Sigmoid colon (tissue), 7 donors: ENCODE data around the gene FAM174C. TPM values are rescaled to one million over a fixed set of nuclear protein-coding genes. Genes with fewer than 3 reads are reported as not detected.
"Not testable (repeated sequence)": the region's sequence is repeated elsewhere in the genome, so short reads cannot be mapped to it uniquely, and the experiment has no call there.

Experiments used
- DNase-seq: peaks from one replicate; pipeline ENCODE4 v3.0.0-alpha.2; 2019
- H3K27ac ChIP-seq, 4 donors: fragments of 200-600 bp; sonication (generic); one replicate each; pipeline ENCODE4 v1.5.1; 2016 to 2019; ENCODE audit warnings: mild to moderate bottlenecking in 1 of 4
- H3K27me3 ChIP-seq, 3 donors: fragments of 200-600 bp; sonication (generic); one replicate each; pipeline ENCODE4 v1.5.1; 2019; ENCODE audit warnings: mild to moderate bottlenecking in 1 of 3
- H3K36me3 ChIP-seq, 4 donors: fragments of 200-600 bp; sonication (generic); one replicate each; pipeline ENCODE4 v1.5.1; 2016 to 2019
- H3K4me1 ChIP-seq, 4 donors: fragments of 200-600 bp; sonication (generic); one replicate each; pipeline ENCODE4 v1.5.1; 2017 to 2019
- H3K4me3 ChIP-seq, 4 donors: fragments of 200-600 bp; sonication (generic); one replicate each; pipeline ENCODE4 v1.5.1; 2017 to 2019; ENCODE audit warnings: mild to moderate bottlenecking in 2 of 4, moderate library complexity in 1 of 4
- H3K9me3 ChIP-seq, 4 donors: fragments of 200-600 bp in 3 of 4; sonication (generic) in 3 of 4; one replicate each; pipeline versions ENCODE4 v1.5.1 to v1.6.1; 2013 to 2019
- EP300 ChIP-seq, 4 donors: sonication (generic); formaldehyde crosslinking; IDR thresholded peaks; one replicate each; pipeline ENCODE4 v1.6.1; 2017; ENCODE audit warnings: antibody characterized with exemption in 4 of 4
- POLR2A ChIP-seq, 2 donors: fragments of 450-650 bp; IDR thresholded peaks; one replicate each; pipeline ENCODE4 v1.6.1; 2016; ENCODE audit warnings: antibody characterized with exemption in 2 of 2, mild to moderate bottlenecking in 2 of 2, moderate library complexity in 2 of 2
- POLR2AphosphoS5 ChIP-seq, 4 donors: sonication (generic); formaldehyde crosslinking; IDR thresholded peaks; one replicate each; pipeline ENCODE4 v1.6.1; 2017; ENCODE audit warnings: antibody characterized with exemption in 4 of 4
- WGBS, 2 donors: extraction: QIAGEN DNeasy Blood & Tissue Kit; methylation state at CpG; one replicate each; pipeline ENCODE4 v1.1.7; 2013; 5-methylcytosine and 5-hydroxymethylcytosine counted together
- intact Hi-C: fragments of 100-400 bp; cut with DNase I; formaldehyde crosslinking; loops from one replicate; pipeline ENCODE4 v1.15.1; 2023
- polyA plus RNA-seq, 3 donors: library from polyadenylated mRNA; stranded (reverse); fragments of 200-250 nt; gene quantifications; one replicate each; pipeline ENCODE4 v1.2.3, GENCODE V29; 2013
- total RNA-seq, 4 donors: library from RNA; depleted of rRNA; stranded (reverse); fragments of >200 nt; gene quantifications; one replicate each; pipeline ENCODE4 v1.1.0, GENCODE V29; 2016
- TF ChIP-seq, protein P1 (sequence below), 4 experiments: fragments of 450-650 bp in 3 of 4; fragments of 200-600 bp in 1 of 4; IDR thresholded peaks; one replicate each; pipeline ENCODE4 v1.5.1; 2016 to 2019; ENCODE audit warnings: antibody characterized with exemption in 4 of 4, mild to moderate bottlenecking in 3 of 4, moderate library complexity in 2 of 4
- donor health status: healthy with polysubstance abuse.
- donor health status: Bipolar disorder and iron deficiency.
- donor health status: healthy.

Gene FAM174C
- total and polyA plus RNA-seq, 7 donors, result 24.7 to 87.8 (median 37.0) TPM

DNA sequence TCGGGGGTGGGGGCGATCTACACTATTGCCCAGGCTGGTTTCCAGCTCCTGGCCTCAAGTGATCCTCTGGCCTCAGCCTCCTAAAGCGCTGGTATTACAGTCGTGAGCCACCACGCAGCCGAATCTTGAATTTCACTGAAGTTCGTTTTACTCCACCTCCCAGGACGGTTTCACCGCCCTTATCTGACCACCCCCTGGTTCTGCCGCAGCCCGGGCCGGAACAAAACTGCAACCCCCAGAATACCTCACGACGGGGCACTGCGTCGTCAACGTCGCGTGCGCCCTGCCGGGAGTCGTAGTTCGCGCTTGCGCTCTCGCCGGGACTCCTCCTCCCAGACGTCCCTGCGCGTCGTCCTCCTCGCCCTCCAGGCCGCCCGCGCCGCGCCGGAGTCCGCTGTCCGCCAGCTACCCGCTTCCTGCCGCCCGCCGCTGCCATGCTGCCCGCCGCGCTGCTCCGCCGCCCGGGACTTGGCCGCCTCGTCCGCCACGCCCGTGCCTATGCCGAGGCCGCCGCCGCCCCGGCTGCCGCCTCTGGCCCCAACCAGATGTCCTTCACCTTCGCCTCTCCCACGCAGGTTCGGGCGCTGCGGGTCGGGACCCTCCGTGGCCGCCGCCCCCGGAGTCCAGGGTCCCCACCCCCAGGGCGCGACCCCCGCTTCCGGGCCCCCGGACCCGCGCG, 33.8 kb upstream of the FAM174C start, which contains the start of gene ATP5F1D:
TSS of gene ATP5F1D (plus strand) at position 335 of the 679 bp plus-strand sequence. CDS start at position 435, 100 bp downstream.
- intact Hi-C loops, result loop anchor here (2.0 to 5.0 kb wide), 4 partner anchors 69 to 317 kb away; partner anchors contain the start of genes RNU6-2, SBNO2 and TMEM259
- Histone ChIP-seq H3K36me3 (no peaks in the 10 kb centered on the region), H3K27ac (peak within 1 kb of the TSS; percentile 93 to 100 (median 98)), H3K9me3 (no peaks in the 10 kb centered on the region), H3K4me1 (peaks cover 0 to 80% (median 77%) of the 10 kb centered on the region in 4 donors), H3K27me3 (peaks cover 6 to 8% (median 7%) of the 10 kb centered on the region in 3 donors), H3K4me3 (peak within 1 kb of the TSS; percentile 70 to 85 (median 79))
- WGBS, 2 donors, result 1% methylated on average over 79 of the region's 79 CpGs
- peak; percentile 98 for DNase-seq
- TF ChIP-seq EP300 (IDR thresholded peaks at IDR 0.05) (peak in 1 of 4 donors; percentile 83), POLR2A (IDR thresholded peaks at IDR 0.05) (peak in 1 of 2 donors; percentile 33), POLR2AphosphoS5 (IDR thresholded peaks at IDR 0.05) (peak; percentile 93 to 95 (median 94))
- TF ChIP-seq, protein P1, sequence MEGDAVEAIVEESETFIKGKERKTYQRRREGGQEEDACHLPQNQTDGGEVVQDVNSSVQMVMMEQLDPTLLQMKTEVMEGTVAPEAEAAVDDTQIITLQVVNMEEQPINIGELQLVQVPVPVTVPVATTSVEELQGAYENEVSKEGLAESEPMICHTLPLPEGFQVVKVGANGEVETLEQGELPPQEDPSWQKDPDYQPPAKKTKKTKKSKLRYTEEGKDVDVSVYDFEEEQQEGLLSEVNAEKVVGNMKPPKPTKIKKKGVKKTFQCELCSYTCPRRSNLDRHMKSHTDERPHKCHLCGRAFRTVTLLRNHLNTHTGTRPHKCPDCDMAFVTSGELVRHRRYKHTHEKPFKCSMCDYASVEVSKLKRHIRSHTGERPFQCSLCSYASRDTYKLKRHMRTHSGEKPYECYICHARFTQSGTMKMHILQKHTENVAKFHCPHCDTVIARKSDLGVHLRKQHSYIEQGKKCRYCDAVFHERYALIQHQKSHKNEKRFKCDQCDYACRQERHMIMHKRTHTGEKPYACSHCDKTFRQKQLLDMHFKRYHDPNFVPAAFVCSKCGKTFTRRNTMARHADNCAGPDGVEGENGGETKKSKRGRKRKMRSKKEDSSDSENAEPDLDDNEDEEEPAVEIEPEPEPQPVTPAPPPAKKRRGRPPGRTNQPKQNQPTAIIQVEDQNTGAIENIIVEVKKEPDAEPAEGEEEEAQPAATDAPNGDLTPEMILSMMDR (IDR thresholded peaks at IDR 0.05), result no peak

DNA sequence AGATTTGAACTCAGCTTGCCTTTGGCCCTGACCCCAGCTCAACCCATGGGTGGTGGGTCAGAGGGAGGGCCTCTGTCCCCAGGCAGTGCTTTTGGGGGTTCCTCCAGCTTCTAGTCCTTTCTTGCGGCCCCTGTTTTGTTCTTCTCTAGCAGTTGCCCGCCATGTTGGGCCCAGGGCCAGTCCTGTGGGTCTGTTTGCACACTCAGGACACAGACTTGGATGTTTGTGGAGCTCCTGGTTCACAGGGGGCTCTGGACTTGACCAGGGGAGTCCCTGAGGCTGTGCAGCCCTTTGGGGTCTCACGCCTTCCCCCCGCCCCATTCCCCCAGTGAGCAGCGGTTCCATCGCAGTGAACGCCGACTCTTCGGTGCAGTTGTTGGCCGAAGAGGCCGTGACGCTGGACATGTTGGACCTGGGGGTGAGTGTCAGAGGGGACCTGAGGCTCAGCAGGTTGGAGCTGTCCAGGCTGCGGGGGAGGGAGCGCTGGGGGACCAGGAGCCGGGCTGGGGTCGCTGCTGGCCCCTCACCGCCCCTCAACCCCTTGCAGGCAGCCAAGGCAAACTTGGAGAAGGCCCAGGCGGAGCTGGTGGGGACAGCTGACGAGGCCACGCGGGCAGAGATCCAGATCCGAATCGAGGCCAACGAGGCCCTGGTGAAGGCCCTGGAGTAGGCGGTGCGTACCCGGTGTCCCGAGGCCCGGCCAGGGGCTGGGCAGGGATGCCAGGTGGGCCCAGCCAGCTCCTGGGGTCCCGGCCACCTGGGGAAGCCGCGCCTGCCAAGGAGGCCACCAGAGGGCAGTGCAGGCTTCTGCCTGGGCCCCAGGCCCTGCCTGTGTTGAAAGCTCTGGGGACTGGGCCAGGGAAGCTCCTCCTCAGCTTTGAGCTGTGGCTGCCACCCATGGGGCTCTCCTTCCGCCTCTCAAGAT, 31.3 kb upstream of the FAM174C start:
- Histone ChIP-seq H3K27ac (peak overlapping the region; percentile 96 to 100 (median 100)), H3K4me1 (peaks cover 13 to 74% (median 70%) of the 10 kb centered on the region in 4 donors), H3K27me3 (no peaks in the 10 kb centered on the region), H3K4me3 (peak overlapping the region in 3 of 4 donors; percentile 3 to 26 (median 15)), H3K36me3 (no peaks in the 10 kb centered on the region), H3K9me3 (no peaks in the 10 kb centered on the region)
- intact Hi-C loops, result loop anchor here (1.0 to 5.0 kb wide), 2 partner anchors 23 to 72 kb away; partner anchors contain the start of gene SBNO2
- TF ChIP-seq POLR2A (IDR thresholded peaks at IDR 0.05) (no peak), EP300 (IDR thresholded peaks at IDR 0.05) (no peak), POLR2AphosphoS5 (IDR thresholded peaks at IDR 0.05) (peak; percentile 15 to 67 (median 47))
- TF ChIP-seq, protein P1 (IDR thresholded peaks at IDR 0.05), result peak; percentile 95 to 98 (median 96)
- 46 to 55% methylated on average over 33 of the region's 33 CpGs for WGBS, 2 donors
- DNase-seq, result peak; percentile 96

DNA sequence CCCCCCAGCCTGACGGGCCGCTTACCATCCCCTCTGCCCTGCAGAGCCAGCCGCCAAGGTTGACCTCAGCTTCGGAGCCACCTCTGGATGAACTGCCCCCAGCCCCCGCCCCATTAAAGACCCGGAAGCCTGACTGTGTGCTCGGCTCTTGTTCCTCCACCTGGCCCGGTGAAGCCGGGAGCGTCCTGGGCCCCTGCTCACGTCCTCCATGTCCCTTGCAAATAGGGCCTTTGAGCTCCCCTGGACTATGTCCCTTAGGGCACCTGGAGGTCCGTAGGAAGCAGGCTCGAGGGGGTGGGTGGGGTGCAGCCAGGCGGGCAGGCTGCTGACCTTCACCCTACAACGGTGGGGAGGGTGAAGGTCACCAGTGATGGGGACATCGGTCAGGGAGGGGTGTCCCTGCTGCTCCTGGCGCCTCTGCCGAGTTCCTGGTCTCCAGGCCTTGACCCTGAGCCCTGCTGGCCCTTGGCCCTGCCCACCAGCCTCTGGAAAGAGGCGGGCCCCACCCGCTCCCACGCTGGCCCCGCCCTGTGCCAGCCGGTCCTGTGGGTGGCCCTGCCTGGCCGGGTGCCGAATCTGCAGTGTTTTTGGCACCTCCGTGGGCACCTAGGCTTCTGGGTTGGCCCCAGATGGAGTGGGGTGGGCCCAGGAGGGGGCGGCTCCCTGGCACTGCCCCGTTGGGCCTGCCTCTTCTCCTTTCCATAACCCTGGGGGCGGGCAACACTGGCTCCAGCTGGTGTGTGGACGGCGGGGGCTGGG, 30.5 kb upstream of the FAM174C start:
- Histone ChIP-seq H3K36me3 (no peaks in the 10 kb centered on the region), H3K27ac (peak overlapping the region; percentile 96 to 100 (median 100)), H3K4me1 (peaks cover 13 to 70% (median 68%) of the 10 kb centered on the region in 4 donors), H3K27me3 (no peaks in the 10 kb centered on the region), H3K9me3 (no peaks in the 10 kb centered on the region), H3K4me3 (peak overlapping the region in 3 of 4 donors; percentile 3 to 26 (median 15))
- WGBS, 2 donors, result 7 to 38% methylated on average over 31 of the region's 31 CpGs
- TF ChIP-seq POLR2AphosphoS5 (IDR thresholded peaks at IDR 0.05) (peak; percentile 6 to 40 (median 14)), POLR2A (IDR thresholded peaks at IDR 0.05) (no peak)
- DNase-seq, result peak; percentile 94
- intact Hi-C loops, result loop anchor here (1.0 to 5.0 kb wide), 2 partner anchors 22 to 73 kb away; partner anchors contain the start of gene SBNO2

DNA sequence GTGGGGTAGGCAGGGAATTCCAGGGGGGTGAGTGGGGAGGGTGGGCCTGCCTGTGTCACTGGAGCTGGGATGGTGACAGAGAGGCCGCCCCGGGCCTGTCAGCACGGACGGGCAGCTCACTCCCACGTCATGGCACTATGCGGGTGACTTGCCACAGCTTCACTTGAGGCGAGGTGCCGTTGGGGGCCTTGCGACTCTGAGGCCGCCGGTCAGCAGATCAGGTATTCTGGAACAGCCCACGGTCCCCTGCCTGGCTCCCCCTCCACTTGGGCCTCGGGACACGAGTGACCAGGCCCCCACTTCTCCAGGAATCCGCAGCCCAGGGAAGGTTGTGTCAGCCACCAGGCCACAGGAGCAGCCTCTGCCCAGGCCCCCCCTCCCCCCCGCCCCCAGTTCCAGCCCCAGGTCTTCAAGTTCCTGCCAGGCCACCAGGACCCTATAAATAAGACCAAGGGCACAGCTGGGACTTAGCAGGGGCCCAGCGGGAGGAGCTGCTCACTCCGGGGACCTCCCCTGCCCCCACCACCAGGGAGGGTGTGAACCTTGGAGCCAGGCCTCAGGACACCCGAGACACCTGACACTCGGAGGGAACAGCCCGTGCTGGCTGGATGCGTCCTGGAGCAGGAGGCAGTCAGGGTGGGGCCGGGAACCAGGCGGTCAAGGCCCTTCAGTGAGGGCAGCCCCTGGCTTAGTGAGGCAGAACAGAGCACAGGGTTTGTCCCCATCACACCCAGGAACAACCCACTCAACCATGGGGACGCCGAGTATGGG, 29.7 kb upstream of the FAM174C start:
- WGBS, 2 donors, result 50 to 75% methylated on average over 26 of the region's 26 CpGs

DNA sequence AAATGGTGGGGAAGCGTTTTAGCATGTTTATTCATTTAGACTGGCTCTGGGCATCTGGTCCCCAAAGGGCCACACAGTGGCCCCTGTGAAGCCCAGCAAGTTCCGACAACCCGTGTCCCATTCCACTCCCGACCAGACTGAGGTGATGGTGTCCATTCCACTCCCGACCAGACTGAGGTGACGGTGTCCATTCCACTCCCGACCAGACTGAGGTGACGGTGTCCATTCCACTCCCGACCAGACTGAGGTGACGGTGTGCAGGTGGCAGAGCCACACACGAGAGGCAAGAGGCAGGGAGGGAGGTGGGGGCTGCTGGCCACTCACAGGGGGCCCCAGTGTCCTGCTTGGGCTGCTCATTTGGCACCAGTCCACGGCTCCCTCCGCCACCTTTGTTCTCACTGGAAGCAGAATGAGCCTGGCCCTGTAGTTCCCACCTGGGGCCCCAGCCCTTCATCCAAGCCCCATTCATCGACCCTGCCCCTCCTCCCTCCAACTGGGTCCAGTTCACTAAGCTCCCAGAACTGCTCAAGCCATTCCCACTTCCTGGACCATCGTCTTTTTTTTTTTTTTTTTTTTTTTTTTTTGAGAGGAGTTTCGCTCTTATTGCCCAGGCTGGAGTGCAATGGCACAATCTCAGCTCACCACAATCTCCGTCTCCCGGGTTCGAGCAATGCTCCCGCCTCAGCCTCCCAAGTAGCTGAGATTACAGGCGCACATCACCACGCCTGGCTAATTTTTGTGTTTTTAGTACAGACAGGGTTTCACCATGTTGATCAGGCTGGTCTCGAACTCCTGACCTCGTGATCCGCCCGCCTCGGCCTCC, 28.9 kb upstream of the FAM174C start:
- H3K4me3 ChIP-seq, H3K36me3 ChIP-seq, intact Hi-C loops, H3K27me3 ChIP-seq, H3K9me3 ChIP-seq: not testable (repeated sequence)
- H3K4me1 ChIP-seq, result peaks cover 13 to 62% (median 61%) of the 10 kb centered on the region in 4 donors
- peak; percentile 86 for DNase-seq
- H3K27ac ChIP-seq, result peak overlapping the region; percentile 96 to 100 (median 100)
- 60 to 81% methylated on average over 27 of the region's 27 CpGs for whole genome bisulfite sequencing, 2 donors

More for the DNA sequence above, 29.7 kb upstream of the FAM174C start:
- Histone ChIP-seq H3K9me3 (no peaks in the 10 kb centered on the region), H3K4me3 (peak overlapping the region in 1 of 4 donors; percentile 26), H3K36me3 (no peaks in the 10 kb centered on the region), H3K27ac (peak overlapping the region; percentile 96 to 100 (median 100)), H3K4me1 (peaks cover 13 to 64% (median 63%) of the 10 kb centered on the region in 4 donors), H3K27me3 (no peaks in the 10 kb centered on the region)
- TF ChIP-seq POLR2AphosphoS5 (IDR thresholded peaks at IDR 0.05), result peak; percentile 61 to 81 (median 72)
- TF ChIP-seq POLR2A (IDR thresholded peaks at IDR 0.05), result peak in 1 of 2 donors; percentile 10
- TF ChIP-seq, protein P1 (IDR thresholded peaks at IDR 0.05), result no peak
- peak in 3 of 4 donors; percentile 28 to 77 (median 77) for TF ChIP-seq EP300 (IDR thresholded peaks at IDR 0.05)
- peak; percentile 90 for DNase-seq
- intact Hi-C loops, result no loop called here
